Loucy (cell line): ENCODE measurements around the gene CLDN2.

ENCODE experiments used
- EZH2phosphoT487 ChIP-seq: fragments of 200-600 bp; IDR thresholded peaks from 2 replicates; pipeline ENCODE4 v1.6.1; 2018; ENCODE audit warnings: antibody characterized with exemption, mild to moderate bottlenecking, moderate library complexity, borderline replicate concordance
- TF ChIP-seq, protein P1 (sequence below): fragments of 200-600 bp; sonication (generic); conservative IDR thresholded peaks from 2 replicates; pipeline ENCODE4 v1.5.1; 2014; ENCODE audit warnings: mild to moderate bottlenecking, antibody characterized with exemption, low read length

DNA sequence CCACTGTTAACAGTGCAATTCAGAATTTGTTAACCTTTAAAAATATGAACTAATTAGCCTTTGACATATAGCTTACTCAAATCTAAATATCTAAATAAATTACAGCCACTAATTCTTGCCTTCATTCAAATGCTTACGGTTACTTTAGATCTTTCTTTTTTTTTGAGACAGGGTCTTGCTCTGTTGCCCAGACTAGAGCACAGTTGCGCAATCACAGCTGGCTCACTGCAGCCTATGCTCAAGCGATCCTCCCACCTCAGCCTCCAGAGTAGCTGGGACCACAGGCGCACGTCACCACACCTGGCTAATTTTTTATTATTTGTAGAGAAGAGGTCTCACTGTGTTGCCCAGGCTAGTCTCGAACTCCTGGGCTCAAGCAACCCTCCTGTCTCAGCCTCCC, 31.0 kb downstream of the CLDN2 start:
- TF ChIP-seq, protein P1, sequence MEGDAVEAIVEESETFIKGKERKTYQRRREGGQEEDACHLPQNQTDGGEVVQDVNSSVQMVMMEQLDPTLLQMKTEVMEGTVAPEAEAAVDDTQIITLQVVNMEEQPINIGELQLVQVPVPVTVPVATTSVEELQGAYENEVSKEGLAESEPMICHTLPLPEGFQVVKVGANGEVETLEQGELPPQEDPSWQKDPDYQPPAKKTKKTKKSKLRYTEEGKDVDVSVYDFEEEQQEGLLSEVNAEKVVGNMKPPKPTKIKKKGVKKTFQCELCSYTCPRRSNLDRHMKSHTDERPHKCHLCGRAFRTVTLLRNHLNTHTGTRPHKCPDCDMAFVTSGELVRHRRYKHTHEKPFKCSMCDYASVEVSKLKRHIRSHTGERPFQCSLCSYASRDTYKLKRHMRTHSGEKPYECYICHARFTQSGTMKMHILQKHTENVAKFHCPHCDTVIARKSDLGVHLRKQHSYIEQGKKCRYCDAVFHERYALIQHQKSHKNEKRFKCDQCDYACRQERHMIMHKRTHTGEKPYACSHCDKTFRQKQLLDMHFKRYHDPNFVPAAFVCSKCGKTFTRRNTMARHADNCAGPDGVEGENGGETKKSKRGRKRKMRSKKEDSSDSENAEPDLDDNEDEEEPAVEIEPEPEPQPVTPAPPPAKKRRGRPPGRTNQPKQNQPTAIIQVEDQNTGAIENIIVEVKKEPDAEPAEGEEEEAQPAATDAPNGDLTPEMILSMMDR: no peak
- no peak for TF ChIP-seq EZH2phosphoT487
